ENCODE measurements around the gene VAT1L.

VAT1L gene

GRCh38 chr16:77827032-77827431 is 38.7 kb downstream of the VAT1L start:
- no peaks in the 10 kb centered on the region for H3K36me3 ChIP-seq (ENCODE audit: control insufficient read depth, low read length)
- H3K9me2 ChIP-seq (replicated peaks; ENCODE audit: control insufficient read depth, low read length), result no peaks in the 10 kb centered on the region
- no peaks in the 10 kb centered on the region for H3F3A ChIP-seq (ENCODE audit: control insufficient read depth, insufficient read depth)
- H3K79me2 ChIP-seq (ENCODE audit: control insufficient read depth, low read length), result no peaks in the 10 kb centered on the region
- H3K4me3 ChIP-seq (ENCODE audit: low read length), result no peak overlapping the region
- no peaks in the 10 kb centered on the region for H3K4me1 ChIP-seq (ENCODE audit: control insufficient read depth, low read length)
- no peaks in the 10 kb centered on the region for H4K20me1 ChIP-seq (ENCODE audit: control insufficient read depth, insufficient read depth, low read depth, low read length)
- no peak overlapping the region for H3K27ac ChIP-seq (ENCODE audit: low read depth, low read length)
- H3K27me3 ChIP-seq (ENCODE audit: control insufficient read depth, low read length), result no peaks in the 10 kb centered on the region
- no peak for TF ChIP-seq EZH2phosphoT487 (IDR thresholded peaks at IDR 0.05; ENCODE audit: borderline replicate concordance, low read length)
- H3K9me3 ChIP-seq (ENCODE audit: control insufficient read depth, insufficient read depth, low read length), result no peaks in the 10 kb centered on the region
- no peak overlapping the region for H3K4me2 ChIP-seq (ENCODE audit: low read length)

DNA sequence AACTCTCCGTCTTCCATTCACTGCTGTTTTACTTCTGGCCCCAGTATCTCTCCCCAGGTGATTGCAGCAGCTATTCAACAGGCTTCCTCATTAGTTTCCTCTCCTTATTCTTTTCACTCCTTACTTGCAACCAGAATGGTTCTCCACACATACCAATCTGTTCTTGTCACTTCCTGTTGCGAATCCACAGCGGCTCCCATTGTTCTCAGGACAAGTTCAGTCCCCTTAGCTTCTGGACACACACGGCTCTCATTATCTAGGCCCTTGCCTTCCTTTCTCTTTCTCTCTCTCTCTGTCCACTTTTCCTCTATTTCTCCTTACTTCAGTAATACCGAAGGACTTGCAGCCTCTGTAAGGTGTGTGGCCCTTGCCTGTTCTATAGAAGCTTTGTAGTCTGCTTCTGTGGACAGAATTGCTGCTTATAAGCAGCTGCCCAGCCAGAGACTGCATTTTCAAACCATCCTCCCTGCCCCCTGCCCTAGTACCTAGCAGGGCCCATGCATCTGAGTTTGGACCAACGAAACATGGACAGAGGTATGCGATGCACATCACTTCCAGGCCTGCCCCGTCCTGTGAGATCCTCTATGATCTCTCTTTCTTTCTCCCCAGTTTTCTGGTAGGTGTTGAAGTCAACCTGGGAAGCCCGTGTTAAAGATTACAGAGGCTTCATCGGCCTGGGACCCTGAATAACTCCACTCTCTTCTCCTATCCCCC is 45.7 kb downstream of the VAT1L start:
- H3K4me1 ChIP-seq (ENCODE audit: control insufficient read depth, low read length), result no peaks in the 10 kb centered on the region
- H3K27ac ChIP-seq (ENCODE audit: low read depth, low read length), result no peak overlapping the region
- TF ChIP-seq EZH2phosphoT487 (IDR thresholded peaks at IDR 0.05; ENCODE audit: borderline replicate concordance, low read length), result no peak
- TF ChIP-seq, protein P1, sequence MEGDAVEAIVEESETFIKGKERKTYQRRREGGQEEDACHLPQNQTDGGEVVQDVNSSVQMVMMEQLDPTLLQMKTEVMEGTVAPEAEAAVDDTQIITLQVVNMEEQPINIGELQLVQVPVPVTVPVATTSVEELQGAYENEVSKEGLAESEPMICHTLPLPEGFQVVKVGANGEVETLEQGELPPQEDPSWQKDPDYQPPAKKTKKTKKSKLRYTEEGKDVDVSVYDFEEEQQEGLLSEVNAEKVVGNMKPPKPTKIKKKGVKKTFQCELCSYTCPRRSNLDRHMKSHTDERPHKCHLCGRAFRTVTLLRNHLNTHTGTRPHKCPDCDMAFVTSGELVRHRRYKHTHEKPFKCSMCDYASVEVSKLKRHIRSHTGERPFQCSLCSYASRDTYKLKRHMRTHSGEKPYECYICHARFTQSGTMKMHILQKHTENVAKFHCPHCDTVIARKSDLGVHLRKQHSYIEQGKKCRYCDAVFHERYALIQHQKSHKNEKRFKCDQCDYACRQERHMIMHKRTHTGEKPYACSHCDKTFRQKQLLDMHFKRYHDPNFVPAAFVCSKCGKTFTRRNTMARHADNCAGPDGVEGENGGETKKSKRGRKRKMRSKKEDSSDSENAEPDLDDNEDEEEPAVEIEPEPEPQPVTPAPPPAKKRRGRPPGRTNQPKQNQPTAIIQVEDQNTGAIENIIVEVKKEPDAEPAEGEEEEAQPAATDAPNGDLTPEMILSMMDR (IDR thresholded peaks at IDR 0.05; ENCODE audit: low read depth, low read length, poor library complexity, severe bottlenecking), result no peak
- H3K79me2 ChIP-seq (ENCODE audit: control insufficient read depth, low read length), result no peaks in the 10 kb centered on the region
- H3K36me3 ChIP-seq (ENCODE audit: control insufficient read depth, low read length), result no peaks in the 10 kb centered on the region
- no peaks in the 10 kb centered on the region for H3K9me2 ChIP-seq (replicated peaks; ENCODE audit: control insufficient read depth, low read length)
- no peak overlapping the region for H3K4me2 ChIP-seq (ENCODE audit: low read length)
- H3K27me3 ChIP-seq (ENCODE audit: control insufficient read depth, low read length), result no peaks in the 10 kb centered on the region
- no peaks in the 10 kb centered on the region for H3F3A ChIP-seq (ENCODE audit: control insufficient read depth, insufficient read depth)
- no peaks in the 10 kb centered on the region for H4K20me1 ChIP-seq (ENCODE audit: control insufficient read depth, insufficient read depth, low read depth, low read length)
- no peak overlapping the region for H3K4me3 ChIP-seq (ENCODE audit: low read length)
- H3K9me3 ChIP-seq (ENCODE audit: control insufficient read depth, insufficient read depth, low read length), result no peaks in the 10 kb centered on the region

GRCh38 chr16:77834635-77835540 is 46.5 kb downstream of the VAT1L start:
- no peak overlapping the region for H3K27ac ChIP-seq (ENCODE audit: low read depth, low read length)
- no peak overlapping the region for H3K4me2 ChIP-seq (ENCODE audit: low read length)
- no peak overlapping the region for H3K4me3 ChIP-seq (ENCODE audit: low read length)
- H3F3A ChIP-seq (ENCODE audit: control insufficient read depth, insufficient read depth), result no peaks in the 10 kb centered on the region
- H3K9me3 ChIP-seq (ENCODE audit: control insufficient read depth, insufficient read depth, low read length), result no peaks in the 10 kb centered on the region
- no peaks in the 10 kb centered on the region for H3K79me2 ChIP-seq (ENCODE audit: control insufficient read depth, low read length)
- H3K9me2 ChIP-seq (replicated peaks; ENCODE audit: control insufficient read depth, low read length), result no peaks in the 10 kb centered on the region
- no peaks in the 10 kb centered on the region for H3K27me3 ChIP-seq (ENCODE audit: control insufficient read depth, low read length)
- H4K20me1 ChIP-seq (ENCODE audit: control insufficient read depth, insufficient read depth, low read depth, low read length), result no peaks in the 10 kb centered on the region
- TF ChIP-seq, protein P1 (IDR thresholded peaks at IDR 0.05; ENCODE audit: low read depth, low read length, poor library complexity, severe bottlenecking), result no peak
- TF ChIP-seq EZH2phosphoT487 (IDR thresholded peaks at IDR 0.05; ENCODE audit: borderline replicate concordance, low read length), result no peak
- H3K36me3 ChIP-seq (ENCODE audit: control insufficient read depth, low read length), result no peaks in the 10 kb centered on the region
- H3K4me1 ChIP-seq (ENCODE audit: control insufficient read depth, low read length), result no peaks in the 10 kb centered on the region

DNA sequence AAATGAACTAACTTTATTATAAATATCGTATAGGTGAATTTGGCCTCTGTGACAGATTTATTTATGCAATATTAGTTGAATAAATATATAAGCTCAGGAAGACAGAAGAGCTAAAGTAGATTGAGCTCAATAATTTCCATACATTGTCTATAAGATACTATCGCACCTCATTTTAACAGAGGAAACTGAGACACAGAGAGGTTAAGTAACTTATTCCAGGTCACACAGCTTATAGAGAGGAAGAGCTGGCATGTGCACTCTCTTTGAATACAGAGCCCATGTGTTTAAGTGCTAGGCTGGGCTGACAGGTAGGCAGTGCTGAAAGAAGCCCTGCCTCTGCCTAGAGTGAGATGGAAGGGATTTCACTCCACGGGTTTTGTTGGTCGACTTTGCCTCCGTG is 48.4 kb downstream of the VAT1L start:
- no peak overlapping the region for H3K4me2 ChIP-seq (ENCODE audit: low read length)
- H3K27me3 ChIP-seq (ENCODE audit: control insufficient read depth, low read length), result no peaks in the 10 kb centered on the region
- H3K9me3 ChIP-seq (ENCODE audit: control insufficient read depth, insufficient read depth, low read length), result no peaks in the 10 kb centered on the region
- no peaks in the 10 kb centered on the region for H3K9me2 ChIP-seq (replicated peaks; ENCODE audit: control insufficient read depth, low read length)
- no peaks in the 10 kb centered on the region for H3K4me1 ChIP-seq (ENCODE audit: control insufficient read depth, low read length)
- H3F3A ChIP-seq (ENCODE audit: control insufficient read depth, insufficient read depth), result no peaks in the 10 kb centered on the region
- H3K79me2 ChIP-seq (ENCODE audit: control insufficient read depth, low read length), result no peaks in the 10 kb centered on the region
- no peak overlapping the region for H3K27ac ChIP-seq (ENCODE audit: low read depth, low read length)
- TF ChIP-seq EZH2phosphoT487 (IDR thresholded peaks at IDR 0.05; ENCODE audit: borderline replicate concordance, low read length), result no peak
- TF ChIP-seq, protein P1 (IDR thresholded peaks at IDR 0.05; ENCODE audit: low read depth, low read length, poor library complexity, severe bottlenecking), result no peak
- no peaks in the 10 kb centered on the region for H4K20me1 ChIP-seq (ENCODE audit: control insufficient read depth, insufficient read depth, low read depth, low read length)
- H3K4me3 ChIP-seq (ENCODE audit: low read length), result no peak overlapping the region
- no peaks in the 10 kb centered on the region for H3K36me3 ChIP-seq (ENCODE audit: control insufficient read depth, low read length)
